Stimulated activated CD8-positive, alpha-beta memory T cell treated with anti-CD3 and anti-CD28 coated beads, Interleukin-2, amount 100 ng/mL, for 48 hours (primary cell): Measurements from ENCODE around the gene STEAP3.

Experiments
- DNase-seq, 2 donors: peaks; one replicate each; pipeline ENCODE4 v3.0.0-alpha.2; 2020; ENCODE audit warnings: low read depth in 2 of 2

Gene STEAP3

DNA sequence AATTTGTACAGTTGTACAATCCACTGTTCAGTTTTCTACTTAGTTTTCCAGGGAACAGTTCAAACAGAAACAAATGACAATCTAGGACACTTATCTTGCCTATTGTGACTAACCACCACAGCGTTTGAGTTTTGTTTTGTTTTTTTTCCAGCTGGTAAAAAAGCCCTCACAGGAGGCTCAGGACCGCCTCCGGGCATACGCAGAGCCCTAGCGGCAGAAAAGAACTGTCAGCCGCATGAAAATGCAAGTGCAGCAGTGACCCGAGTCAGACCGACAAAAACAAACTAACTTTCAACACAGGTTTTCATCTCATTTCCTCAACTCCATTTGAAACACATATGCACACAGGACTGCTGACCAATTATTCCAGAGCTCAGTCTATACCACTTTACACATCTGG is 68.6 kb downstream of the STEAP3 start:
- no peak for DNase-seq

DNA sequence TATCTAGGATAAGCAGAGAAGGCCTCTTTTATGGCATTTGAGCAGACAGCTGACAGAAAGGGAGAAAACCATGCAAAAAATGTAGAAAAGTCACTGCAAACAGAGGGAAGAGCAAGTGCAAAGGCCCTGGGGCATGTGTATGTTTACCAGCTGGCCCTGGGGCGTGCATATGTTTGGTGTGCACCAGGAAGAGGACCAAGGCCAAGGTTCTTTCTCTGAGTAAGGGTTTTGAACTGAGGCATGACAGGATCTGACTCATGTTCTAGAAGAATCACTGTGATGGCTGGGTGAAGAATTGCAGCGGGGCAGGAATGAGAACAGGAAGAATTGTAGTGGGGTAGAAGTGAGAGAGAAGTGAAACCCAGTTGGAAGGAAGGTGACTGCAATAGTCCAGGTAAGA is 69.6 kb downstream of the STEAP3 start:
- no peak for DNase-seq

DNA sequence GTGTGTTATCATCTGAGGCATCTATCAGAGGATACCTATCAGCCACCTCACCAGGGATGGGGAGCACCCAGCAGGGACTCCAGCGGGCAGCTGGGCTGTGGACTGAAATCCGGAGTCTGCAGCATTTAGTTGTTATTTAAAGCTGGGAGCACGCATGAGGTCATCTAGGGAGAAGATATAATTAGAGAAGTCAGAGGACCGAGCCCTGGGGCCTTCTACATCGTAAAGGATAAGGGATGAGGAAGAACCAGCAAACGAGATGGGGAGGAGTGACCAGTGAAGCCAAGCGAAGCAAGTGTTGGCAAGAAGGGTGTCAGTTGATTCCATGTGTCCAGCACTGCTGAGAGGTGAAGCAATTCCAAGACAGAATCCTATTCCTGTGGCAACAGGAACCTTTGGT is 70.3 kb downstream of the STEAP3 start:
- DNase-seq, result no peak

DNA sequence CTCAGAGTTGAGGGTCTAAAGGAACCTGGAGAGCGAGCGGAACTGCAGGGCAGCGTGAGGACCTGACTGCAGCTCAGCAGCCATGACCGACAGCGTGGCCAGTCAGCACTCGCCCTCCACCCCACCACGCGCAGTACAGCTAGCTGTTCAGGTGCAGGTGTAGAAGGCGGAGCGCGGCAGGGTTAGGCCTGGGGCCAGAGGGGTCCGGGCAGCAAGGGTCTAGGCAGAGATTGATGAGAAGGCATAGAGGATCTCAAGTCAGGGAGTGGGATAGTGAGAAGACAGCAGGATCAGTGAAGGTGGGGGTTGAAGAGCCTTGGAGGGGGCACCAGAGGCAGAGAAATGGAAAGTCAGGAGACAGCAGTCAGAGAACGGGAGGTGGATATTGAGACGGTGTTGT is 71.0 kb downstream of the STEAP3 start:
- no peak for DNase-seq

DNA sequence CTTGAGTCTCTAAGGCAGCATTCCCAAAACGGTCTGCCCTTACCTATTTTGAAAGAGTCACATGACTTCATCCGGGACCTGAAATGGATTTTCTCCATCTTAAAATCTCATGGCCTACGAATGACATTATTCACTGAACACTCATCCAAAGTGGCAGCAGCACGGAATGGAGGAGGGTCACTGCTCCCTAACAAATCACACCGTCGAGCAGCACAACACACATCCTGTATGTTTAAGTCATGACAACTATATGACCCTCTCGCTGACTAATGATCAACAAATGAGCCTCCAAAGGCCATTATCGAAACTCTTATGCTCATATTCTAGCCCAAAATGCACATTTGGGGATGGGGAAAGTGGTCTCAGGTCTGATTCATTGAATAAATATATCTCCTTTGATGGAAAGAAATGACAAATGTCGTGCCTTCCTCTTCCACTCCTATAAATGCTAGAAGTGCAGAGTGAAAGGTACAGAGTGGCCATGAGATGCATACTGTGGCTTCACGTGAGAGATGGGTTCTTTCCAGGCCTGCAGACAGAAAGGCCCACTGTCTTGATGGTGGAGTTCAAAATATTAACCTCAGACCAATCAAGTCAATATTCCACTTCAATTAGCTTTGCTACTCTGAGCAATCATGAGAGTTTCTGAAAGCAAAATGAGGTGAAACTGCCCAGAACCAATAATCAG is 72.2 kb downstream of the STEAP3 start:
- no peak for DNase-seq

DNA sequence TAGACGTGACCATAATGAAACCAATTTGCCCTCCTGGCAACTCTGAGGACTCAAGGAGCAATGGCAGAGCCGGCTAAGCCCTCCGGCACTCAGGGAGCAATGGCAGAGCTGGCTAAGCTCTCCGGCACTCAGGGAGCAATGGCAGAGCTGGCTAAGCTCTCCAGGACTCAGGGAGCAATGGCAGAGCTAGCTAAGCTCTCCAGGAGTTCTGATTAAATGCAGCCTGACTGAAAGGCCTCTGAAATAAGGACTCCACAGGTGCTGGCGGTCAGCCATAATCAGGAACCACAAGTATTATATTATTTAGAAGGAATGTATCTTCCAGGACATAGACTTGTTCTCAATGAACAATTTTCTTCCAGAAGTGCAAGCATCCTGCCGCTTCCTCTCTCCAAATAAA is 77.8 kb downstream of the STEAP3 start:
- no peak for DNase-seq

DNA sequence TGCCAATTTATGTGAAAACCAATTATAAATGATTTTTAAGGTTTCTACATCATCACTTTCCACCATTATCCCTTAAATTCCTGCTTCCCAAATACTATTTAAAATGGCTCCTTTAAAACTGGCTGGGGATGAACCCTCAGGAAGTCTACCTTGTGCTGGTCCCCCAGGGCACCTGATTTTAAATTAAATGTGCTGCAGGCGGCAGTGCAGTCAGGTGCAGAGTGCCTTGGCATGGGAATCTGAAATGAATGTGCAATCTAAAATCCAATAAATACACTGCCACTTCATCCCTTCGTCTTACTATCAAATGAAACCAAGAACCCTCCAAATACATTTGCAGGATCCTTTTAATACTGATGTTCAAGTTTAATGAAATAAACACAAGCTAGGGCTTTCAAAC is 81.2 kb downstream of the STEAP3 start:
- no peak for DNase-seq

DNA sequence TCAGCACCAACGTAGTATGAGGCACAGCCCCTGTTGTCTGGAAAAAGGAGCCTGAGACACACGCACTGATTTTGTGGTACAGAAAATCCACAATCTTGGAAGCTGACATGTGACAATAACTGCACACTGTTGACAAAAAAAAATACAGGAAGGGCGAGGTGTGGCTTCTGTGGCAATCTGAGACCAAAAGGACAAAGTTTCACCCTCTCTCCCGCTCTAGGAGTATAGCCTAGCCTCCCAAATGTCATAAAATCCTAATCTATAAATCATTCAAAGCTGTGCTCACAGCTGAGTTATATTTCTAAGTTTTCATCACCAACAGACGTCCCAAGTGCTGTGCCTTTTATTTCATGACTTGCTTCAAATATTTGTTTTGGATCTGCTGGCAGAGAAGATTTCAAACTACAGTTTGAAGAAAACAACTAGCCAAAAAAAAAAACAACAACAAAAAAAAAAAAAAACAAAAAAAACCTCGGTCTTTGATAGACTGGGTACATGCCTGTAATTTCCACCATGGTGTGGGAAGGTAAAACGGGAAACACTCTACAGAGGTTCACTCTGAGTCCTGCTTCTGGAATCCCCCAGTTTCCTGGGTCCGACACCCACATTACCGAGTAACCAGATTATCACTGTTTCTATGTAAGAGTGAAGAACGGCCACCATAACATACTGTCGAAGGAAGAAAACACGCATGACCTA is 82.0 kb downstream of the STEAP3 start:
- DNase-seq, result no peak

DNA sequence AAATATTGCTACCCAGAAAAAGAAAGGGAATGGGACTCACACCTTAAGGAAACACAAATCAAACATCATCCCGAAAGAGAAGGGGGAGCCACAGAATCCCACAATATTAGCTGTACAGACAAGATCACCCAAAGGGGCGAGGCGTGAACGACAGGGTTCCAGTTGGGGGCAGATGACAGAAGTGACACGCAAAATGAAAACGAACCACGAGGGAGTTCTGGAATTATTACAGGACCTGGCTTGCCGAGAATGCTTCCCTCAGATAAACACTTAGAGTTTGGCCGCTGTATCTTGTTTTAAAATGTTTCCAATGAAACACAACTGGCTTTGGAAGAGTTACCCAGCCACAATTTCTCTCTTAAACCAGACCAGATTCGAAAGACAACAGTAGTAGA is 82.6 kb downstream of the STEAP3 start:
- no peak for DNase-seq

DNA sequence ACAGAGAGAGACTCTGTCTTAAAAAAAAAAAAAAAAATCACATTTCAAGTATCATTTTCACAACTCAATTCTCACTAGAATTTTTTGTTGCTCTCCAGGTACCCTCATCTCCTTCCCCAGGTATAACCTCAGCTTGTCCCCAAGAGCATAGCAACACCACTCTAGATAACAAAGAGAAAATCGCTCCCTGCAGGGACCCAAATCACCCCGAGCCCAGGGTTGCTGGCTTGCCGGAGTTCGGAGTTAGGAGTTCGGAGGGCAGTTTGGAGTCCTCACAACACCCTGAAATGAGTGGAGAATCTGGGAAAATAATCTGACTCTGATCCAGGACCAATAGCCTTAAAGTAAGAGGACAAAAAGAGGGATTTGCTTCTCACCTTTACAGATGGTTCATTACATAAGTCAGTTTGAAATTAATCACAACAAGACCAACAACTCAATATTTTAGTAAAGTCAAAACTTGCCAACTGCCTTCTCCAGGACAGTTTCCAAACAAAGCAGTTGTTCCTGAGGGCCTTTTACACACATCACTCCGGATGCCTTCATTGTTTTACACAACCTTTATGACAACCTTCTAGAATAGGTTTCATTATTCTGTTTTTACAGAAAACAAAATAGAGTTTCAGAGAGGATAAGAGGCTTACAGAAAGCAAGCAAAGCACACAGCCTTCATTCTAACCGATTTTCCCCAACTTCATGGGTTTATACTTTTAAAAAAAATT is 83.9 kb downstream of the STEAP3 start:
- no peak for DNase-seq

DNA sequence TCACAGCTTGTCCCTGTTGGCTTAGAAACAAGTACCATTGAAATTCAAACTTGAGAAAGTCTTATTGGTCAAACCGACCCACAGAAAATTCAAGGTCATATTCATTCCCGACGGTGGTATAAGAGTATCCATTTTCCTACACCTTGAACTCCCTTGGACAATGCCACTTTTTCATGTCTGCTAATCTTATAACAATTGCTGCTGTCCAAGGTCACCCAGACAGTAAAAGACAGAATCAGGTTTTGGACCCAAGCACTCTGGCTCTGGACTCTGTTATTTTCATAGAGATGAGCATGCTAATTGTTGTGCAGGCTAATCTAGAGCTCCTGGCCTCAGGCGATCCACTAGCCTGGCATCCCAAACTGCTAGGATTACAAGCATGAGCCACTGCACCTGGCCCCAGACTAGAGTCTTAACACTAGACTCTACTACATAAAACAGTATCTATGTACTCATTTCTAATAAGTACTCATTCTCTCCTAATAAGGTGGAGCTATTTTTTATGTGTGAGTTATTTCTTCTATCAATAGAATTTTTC is 85.2 kb downstream of the STEAP3 start:
- DNase-seq, result no peak

DNA sequence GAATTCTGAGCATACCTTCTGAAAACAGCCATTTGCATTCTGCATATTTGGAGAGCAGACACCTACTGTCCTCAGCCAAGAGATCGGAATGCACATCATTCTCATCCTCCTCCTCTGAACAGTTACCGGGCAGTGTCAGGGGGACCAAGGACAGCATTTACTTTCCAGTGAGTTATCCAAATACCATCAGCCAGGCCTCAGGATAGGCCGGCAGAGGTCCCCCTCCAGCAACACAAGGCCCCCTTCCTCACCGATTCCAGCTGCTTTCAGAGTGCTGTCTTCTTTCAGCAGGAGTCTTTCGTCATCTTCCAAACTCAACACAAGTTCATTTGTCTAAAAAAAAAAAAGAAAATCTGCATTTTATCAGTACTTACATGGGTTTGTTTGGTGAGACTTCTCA is 87.7 kb downstream of the STEAP3 start:
- DNase-seq, result no peak

DNA sequence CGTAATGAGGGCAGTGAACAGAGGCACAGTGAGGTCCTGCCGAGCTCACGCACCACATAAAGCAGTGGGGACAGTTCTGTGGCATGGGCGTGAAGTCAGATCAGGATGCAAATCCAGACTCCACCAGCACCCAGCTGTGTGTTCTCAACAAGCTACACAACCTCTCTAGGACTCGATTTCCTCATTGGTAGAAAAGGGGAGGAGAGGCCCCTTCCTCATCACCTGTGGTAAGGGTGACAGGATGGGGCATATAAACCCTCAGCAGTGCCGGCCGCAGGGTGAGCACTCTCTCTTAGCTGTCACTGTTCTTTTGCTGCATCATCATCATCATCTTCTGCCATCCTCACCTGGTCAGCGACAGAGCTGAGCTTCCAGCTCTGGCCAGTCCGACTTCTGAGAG is 88.2 kb downstream of the STEAP3 start:
- no peak for DNase-seq
